GM15510 (cell line): ENCODE measurements around the gene TINCR.

Experiments
- POLR2A ChIP-seq: IDR thresholded peaks from 3 replicates; pipeline ENCODE4 v1.6.1; 2011; ENCODE audit warnings: borderline replicate concordance; ENCODE audit not compliant: insufficient read length; ENCODE audit errors: extremely low read depth

The TINCR gene

DNA sequence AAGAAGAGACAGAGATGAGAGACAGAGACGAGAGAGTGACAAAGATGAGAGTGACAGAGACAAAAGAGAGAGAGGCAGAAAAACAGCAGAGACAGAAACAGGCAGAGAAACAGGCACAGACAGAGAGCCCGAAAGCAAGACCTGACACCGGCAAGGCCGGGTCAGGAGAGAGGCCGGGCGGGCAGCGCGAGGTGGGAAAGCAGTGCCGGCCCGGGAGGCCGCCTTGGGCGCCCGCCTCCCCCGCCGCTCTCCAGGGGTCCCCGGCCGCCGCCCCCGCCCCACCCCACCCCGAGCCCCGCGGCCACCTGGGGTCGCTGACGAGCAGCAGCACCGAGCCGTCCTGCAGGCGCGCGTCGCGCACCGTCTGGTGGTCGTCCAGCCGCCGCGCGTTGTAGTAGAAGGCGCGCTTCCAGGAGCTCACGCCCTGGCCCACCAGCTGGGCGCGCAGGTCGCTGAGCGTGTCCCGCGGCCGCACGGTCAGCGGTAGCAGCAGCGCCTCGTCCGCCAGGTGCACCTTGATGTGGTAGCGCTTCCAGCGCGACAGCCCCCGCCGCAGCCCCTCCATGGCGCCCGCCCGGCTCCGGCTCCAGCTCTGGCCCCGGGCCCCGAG lies at the start of gene TINCR:
Gene TINCR, minus strand, starts transcription at position 594 of the 610 bp plus-strand sequence.
- no peak for TF ChIP-seq POLR2A

DNA sequence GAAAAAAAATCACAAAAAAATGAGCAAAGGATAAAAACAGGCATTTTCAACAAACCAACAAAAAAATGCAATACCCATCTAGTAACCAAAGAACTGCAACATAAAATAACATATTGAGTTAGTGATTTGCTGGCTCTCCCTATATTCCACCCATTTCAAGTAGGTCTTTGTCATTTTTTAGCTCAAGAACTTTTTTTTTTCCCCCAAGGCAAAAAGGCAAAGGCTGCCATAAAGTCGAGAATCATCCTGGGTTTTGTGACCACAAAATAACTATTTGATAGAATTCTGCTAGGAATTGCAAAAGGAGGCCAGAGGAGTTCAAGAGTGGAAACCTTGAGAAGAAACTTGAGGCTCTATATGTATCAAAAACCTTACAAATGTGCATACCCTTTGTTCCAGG lies 49.3 kb upstream of the TINCR start:
- TF ChIP-seq POLR2A = no peak

DNA sequence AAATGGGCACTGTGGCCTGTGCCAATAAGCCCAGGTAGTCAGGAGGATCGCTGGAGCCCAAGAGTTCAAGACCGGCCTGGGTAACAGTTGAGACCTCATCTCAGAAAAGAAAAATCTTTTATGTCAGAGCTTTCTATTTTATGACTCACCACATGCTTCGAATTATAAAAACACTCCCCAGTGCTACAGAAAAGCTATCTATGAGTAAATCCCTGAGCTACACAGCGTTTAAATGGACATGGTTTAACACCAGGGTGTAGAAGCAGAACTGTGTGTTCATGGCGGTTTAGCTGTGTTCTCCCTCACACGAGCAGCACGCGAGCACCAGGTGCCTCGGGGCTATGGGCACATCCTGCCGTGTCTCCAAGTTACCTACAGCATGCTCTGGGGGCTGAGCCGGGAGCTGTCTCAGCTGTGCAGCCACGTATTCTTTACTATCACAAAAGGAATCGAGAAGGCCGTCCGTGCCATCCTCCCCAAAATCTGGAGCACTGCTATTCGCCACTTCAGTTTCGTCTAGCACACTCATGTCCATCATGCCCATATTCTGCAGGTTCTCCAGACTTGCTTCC lies 48.1 kb upstream of the TINCR start:
- no peak for TF ChIP-seq POLR2A

DNA sequence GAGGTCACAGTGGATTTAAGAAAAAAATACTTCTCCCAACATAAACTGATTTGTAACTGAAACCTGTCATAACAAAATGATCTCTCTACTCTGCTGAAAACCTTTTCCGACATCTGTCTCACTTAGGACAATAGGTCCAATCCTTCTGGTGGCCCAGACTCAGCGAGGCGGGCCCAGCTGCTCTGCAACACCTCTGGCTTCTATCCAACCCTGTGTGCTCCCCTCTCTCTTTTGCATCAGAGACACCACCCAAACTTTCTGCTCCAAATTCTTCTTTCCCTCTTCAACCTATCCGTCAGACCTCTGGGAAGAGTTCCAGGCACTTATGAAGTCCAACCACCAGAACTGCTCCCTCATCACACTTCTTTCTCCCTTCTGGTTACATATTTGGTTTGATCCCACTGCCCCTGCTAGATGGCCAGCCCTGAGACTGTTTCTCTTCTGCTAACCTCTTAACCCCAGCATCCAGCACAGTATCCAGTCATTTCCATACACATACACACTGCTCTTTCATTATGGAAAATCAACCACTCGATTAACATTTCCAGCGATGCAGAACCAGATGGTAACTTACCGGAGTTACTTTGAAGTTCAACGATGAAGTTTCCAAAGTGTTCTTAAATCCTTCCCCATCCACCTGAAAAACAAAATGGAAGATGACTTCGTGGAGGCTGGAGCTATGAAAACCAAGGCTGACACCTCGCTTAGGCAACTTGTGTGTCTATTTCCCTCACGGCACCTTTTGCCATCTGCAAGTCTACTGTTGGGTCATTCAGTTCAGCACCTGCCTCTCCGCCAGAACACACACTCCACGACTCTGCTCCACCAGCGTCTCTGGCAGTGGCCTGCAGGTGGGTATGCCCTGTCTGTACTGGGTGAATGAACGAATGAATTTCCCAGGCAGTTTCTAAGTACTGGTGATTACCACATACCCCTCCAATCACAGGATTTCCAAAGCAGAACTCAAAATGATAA lies 45.4 kb upstream of the TINCR start:
- no peak for TF ChIP-seq POLR2A

DNA sequence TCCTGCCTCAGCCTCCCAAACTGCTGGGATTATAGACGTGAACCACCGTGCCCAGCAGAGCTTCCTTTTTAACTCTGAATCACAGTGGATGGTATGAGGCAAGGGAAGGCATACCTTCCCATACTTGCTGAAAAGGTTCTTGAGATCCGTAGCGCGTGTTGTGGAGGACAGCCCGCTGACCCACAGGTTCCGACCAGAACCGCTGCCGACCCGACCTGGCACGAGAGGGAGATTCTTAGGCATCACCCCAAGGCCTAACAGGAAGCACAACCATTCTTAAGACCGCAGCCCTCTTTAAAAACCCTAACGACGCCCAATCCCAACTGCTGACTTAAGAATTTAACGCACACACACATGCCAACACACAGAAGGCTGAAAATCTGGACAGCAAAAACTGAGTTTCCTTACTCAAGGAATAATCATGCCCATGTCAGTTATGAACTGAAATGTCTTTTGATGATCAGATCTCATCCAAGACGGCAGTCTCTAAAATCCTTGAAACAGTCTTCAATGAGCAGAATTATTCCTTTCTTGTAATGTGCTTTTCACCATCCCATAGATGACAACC lies 42.2 kb upstream of the TINCR start:
- TF ChIP-seq POLR2A = no peak

DNA sequence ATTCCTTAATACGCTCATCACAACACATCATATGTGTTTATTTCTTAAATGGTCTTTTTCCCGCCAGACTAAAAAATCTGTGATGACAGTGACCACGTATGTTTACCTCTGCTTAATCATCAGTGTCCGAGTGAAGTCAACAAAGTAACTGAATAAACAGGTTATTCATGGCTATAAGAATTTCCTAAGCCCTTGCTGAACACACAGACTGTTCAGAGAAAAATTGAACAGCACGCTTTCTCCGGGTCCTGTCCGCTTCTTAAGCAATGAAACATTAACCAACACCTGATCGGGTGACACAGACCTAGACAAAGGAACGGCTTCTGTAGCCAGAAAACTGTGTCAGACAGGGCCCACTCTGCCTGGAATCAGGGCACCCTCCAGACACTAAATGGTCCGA lies 40.5 kb upstream of the TINCR start:
- TF ChIP-seq POLR2A = no peak

DNA sequence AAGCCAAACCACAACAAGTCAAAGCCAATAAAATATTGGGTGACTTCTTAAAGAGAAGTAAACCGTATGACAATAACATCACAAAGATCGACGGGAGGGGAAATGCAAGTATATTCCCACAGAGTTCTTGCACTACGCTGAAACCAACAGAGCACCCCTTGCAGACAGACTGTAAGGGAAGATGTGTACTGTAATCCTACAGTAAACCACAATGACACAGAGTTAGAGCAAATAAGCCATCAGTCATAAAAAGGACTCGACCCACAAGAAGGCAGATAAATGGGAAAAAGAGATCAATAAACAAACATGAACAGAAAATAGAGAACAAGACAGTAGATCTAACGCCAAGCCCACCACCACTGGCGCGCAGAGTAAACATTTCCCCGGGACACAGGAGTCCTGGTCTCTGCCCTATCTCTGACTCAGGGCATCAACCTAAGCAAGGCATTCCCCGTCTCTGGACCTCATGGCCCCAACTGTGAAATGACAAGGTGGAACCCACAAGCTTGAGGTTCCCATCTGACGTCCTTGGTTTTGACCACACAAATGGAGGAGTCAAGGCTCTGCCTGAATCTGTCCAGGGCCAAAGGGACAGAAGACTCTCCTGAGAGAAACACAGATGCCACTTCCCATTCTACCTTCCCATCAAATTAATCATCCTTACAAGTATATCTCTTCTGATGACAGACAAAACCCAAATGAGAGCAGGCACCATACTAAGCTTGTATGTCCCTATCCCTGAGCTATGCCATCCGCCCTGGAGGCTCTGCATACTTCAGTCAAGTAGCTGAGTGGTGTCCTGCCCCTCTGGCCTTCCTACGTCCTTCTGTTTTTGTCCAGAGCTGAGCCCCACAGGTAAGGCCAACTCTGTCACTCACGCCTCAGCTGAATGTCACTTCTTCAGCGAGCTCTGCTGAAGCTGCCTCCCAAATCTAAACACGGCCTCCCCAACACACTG lies 39.8 kb upstream of the TINCR start:
- no peak for TF ChIP-seq POLR2A

DNA sequence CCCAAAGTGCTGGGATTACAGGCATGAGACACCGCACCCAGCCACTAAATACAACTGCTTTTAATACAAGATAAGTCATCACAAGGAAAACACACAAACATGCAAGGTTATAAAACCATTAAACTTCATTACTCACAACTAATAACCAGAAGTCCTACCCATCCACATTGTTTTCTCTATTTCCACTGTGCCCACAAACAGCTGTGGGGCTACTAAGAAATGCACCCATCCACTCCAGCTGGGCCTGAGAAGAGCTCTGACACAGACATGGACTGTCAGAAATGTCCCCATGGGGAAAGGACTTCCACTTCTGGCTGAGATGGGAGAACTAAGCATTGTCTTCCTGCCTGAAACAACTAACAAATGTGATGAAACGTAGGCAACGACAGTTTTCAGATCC lies 37.6 kb upstream of the TINCR start:
- TF ChIP-seq POLR2A = no peak

DNA sequence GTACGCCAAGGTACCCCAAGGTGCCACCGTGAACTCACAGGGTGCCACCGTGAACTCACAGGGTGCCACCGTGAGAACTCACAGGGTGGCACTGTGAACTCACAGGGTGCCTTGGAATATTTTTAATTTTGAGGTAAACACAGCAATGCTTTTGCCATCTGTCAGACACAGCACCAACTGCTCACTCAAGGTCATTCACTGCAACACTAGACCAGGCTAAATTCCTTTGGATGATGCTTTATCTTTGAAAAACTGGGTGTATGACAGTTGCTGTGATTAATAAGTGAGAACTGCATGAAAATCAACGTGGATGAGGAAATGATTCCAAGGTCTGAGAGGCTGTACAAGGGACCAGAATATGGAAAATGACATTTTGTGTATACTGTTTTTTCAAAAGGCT lies 35.9 kb upstream of the TINCR start:
- no peak for TF ChIP-seq POLR2A

DNA sequence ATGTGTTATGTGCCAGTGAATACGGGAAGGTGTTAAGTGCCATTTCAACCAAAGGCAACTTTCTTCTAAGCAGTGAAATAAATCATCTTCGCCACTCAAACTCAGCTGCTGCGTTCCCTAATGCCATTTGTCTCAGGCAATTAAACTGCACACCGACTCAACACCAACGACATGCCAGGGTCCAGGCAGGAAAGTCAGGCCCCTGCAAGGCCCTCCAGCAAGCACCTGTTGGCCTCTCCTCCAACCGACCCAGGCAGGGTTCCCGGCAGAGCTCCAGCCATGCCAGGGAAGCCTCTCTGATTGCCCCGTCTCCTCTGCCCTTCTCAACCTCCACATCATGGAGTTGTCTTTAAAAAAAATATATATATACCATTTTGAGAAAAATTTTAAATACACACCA lies 33.0 kb upstream of the TINCR start:
- no peak for TF ChIP-seq POLR2A

DNA sequence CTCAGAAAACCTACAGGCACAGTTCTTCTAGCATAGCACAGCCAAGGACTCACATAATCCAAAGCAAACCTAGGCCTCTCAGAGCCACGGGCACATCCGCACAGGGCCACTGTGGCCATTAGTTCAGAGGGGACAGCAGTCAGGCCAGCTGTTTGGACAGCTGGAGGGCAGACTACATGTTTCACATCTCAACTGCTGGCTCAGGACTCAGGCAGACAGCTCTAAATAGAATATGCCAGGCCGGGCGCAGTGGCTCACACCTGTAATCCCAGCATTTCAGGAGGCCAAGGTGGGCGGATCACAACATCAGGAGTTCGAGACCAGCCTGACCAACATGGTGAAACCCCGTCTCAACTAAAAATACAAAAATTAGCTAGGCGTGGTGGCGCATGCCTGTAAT lies 28.0 kb upstream of the TINCR start:
- no peak for TF ChIP-seq POLR2A

DNA sequence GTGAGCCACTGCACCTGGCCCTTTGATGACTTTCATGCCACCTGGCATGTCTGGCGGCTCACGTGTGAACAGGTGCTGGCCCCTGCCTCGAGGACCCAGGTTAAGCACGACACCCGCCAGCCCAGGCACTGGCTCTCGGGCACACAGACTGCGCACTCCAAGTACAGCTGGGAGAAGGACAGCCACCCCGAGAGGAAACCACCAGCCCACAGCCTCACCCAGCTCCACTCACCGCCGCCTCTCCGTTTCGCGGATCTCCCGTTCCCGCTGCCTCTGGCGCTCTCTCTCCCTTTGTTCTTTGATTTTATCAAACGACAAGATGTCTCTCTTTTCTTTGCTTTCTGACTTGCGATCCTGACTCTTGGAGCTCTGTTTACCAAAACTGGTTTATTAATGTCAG lies 27.4 kb upstream of the TINCR start:
- TF ChIP-seq POLR2A = no peak

DNA sequence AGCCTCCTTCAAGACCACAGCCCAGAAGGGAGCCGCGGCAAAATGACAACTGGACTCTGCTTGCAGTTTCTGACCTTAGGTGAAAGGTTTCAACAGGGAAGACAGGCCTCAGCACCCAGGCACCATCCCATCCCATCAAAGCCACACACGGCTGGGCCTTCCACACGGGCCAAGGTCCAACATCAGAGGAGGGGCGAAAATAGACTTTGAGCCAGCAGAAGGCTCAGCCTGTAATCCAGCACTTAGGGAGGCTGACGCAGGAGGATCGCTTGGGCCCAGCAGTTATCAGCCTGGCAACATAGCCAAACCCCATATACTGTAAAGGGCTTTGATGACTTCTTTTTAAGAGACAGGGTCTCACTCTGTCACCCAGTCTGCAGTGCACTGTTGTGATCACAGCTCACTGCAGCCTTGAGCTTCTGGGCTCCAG lies 26.8 kb upstream of the TINCR start:
- no peak for TF ChIP-seq POLR2A

DNA sequence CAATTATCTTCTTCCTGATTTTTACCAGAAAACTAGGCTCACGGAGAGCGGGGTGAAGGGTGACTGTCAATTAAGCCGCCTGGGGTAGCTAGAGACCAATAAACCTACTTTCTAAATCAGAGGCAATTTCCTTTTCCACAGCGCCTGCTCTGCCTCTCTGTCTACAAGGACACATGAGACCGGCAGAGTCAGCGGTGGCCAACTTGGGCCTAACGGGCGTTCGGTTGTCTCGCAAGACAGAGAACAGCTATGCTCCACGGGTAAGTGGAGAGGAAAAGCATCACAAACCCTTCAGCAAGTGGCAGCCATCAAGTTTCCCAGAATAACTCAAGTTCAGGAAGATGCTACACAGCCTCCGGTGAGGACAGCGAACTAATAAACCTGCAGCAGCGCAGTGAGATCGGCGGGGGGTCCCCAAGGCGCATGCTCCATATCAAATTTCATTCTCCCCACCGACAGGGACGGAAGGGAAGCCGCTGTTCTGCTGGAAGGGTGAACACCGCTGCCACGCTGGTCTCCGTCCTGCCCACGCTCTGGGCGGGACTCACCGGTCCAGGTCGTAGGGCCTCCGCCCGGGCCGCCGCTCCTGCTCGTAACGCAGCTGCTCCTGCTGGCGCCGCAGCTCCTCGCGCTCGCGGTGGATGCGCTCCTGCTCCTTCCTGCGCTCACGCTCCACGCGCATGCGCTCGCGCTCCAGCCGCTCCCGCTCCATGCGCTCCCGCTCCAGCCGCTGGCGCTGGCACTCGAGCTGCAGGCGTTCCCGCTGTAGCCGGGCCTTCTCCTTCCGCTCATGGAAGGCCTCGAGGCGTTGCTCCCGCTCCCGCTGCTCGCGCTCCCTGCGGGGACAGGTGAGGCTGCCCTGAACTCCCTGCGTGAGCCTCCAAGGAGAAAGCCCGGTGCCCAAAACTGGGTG lies 25.8 kb upstream of the TINCR start:
- no peak for TF ChIP-seq POLR2A
